Measurements from ENCODE around the gene OR14A16.
A peak's percentile ranks its signal among the peaks of the same experiment; 100 is the strongest.

Gene OR14A16, protein sequence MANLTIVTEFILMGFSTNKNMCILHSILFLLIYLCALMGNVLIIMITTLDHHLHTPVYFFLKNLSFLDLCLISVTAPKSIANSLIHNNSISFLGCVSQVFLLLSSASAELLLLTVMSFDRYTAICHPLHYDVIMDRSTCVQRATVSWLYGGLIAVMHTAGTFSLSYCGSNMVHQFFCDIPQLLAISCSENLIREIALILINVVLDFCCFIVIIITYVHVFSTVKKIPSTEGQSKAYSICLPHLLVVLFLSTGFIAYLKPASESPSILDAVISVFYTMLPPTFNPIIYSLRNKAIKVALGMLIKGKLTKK

DNA sequence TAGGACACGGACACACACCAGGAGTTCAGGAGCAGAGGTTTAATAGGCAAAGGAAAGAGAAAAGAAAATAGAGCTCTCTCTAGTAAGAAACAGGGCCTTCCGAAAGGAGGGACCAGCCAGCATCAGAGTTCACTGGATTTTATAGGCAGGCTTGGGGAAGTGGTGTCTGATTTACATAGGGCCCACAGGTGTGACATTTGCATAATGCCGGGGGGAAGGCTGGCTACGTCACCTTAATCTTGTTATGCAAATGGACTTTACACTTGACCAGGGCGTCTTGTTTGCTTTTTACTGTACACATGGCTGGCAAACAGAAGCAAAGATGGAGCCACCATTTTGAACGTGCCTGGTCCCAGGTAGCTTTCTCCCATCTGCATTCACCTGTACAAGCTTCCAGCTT lies at the start of gene OR14A16:
Gene OR14A16 (minus strand): TSS at position 97 of the 400 bp plus-strand sequence. CDS start 8,390 bp downstream, outside the sequence.
- DNase-seq = peak; percentile 91 to 92

DNA sequence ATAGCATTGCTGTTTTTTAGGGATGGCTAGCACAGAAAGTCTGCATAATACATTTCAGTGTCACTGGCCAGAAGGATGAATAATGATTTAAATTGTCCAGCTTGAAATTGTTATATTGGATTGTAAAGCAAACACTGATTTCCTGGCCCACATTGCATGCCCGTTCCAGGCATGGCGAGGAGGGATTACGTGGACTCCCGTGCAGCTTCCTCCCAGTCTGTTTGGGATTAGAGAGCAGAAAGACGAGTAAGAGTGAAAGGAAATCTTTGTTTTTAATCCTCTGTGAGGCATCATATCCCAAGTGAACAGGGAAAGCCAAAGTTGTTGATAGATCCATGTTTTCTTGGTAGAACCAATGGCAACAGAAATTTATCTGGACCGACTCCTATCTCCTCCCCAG lies 41.5 kb upstream of the OR14A16 start:
- DNase-seq = no peak

DNA sequence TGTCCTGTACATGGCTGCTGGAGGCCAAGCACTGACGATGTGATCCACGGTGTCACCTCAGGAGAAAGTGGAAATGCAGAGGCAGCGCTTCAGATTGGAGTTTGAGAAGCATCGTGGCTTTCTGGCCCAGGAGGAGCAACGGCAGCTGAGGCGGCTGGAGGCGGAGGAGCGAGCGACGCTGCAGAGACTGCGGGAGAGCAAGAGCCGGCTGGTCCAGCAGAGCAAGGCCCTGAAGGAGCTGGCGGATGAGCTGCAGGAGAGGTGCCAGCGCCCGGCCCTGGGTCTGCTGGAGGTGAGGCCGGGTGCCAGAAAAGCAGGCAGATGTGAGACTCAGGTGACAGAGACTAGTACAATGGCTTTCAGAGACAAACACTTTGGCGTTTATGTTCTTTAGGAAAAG lies 40.7 kb upstream of the OR14A16 start:
- DNase-seq = no peak

DNA sequence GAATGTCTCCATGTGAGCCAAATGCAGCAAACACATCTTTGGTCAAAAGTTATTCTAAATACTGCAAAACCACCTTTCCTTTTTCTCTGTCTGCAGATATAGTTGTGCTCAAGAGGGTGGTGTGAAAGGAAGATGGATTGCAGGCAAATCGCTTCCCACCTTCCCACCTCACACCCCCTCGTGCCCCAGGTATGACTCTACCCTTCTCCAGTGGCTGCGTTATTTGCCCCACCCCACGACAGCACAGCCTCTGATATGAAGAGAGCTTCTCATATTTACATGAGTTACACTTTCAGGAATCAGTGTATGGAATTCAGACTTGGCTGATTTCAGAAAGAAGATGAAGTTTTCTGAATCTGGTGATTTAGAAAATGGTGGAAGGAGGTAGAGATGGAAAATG lies 38.8 kb upstream of the OR14A16 start:
- DNase-seq = no peak

DNA sequence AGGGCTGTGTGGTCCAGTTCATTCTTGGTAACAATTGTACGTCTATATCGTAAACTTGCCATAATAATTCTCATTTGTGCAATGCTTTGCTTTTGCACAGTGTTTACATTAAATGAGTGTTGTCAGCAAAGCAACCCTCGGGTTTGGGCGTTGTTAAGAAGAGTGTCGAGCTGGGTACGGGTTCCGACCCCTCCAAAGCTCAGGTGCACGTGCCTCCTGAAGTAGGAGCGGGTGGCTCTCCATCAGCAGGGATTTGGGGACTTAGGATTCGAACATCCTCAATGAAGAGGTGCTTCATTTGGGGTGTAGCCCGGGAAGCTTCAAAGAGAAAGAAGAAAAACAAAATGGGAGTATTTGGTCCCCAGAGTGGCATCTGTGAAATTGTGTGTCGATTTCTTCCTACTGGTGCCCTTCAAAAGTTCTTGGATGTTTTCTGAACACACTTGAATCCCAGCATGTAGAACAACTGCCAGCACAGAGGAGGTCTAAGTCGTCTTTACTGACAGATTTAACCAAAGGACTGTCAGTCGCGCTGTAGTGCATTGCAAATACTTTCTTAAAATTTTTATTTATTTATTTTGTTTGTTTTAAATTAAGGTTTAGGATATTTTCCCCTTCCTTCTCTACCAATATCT lies 34.2 kb upstream of the OR14A16 start:
- DNase-seq = peak in 1 of 2 experiments; percentile 29

DNA sequence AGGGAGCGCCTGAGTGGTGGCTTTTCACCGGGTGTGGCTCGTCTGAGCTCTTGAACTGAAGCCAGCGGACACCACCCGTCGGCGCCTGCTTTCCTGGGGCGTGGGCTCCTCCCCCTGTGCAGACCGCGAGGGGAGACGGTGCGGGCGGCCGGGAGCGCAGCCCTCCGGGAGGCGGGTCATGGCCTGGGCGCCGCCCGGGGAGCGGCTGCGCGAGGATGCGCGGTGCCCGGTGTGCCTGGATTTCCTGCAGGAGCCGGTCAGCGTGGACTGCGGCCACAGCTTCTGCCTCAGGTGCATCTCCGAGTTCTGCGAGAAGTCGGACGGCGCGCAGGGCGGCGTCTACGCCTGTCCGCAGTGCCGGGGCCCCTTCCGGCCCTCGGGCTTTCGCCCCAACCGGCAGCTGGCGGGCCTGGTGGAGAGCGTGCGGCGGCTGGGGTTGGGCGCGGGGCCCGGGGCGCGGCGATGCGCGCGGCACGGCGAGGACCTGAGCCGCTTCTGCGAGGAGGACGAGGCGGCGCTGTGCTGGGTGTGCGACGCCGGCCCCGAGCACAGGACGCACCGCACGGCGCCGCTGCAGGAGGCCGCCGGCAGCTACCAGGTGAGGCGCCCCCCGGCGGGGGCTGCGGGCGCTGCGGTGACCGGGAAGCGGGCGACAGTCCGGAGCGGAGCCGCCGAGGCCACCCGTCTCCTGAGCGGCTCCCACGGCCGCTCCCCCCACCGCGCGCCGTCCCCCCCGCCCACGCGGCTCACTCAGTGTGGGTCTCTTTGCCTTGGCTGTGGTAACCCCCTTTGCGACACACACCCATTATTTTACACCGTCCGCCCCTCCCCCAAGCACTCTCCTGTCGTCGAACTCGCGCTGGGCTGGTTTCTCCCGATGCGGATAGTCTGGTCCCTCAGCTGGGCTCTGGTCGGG lies 33.4 kb upstream of the OR14A16 start, which contains the start of gene TRIM58:
Gene TRIM58 (plus strand): TSS at position 119 of the 916 bp plus-strand sequence. CDS start 60 bp downstream, at position 179.
- peak; percentile 1 to 59 for DNase-seq

DNA sequence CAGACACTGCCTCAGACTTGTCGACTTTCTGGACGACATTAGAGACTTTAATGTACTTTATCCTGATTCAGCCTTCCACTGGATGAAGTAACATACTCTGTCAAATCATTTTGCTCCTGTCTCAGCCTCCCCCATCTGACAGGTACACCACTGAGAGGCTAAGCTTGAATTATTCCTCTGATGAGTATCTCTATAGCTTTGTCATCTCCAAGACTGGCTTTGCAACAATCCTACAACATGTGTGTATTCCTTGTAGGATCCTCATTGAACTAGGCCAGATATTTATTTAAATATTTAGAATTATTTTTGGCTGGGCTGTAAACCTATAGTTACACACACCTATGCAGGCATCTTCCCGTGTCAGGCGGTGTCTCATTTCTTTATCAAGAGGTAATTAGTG lies 32.0 kb upstream of the OR14A16 start:
- DNase-seq = no peak

DNA sequence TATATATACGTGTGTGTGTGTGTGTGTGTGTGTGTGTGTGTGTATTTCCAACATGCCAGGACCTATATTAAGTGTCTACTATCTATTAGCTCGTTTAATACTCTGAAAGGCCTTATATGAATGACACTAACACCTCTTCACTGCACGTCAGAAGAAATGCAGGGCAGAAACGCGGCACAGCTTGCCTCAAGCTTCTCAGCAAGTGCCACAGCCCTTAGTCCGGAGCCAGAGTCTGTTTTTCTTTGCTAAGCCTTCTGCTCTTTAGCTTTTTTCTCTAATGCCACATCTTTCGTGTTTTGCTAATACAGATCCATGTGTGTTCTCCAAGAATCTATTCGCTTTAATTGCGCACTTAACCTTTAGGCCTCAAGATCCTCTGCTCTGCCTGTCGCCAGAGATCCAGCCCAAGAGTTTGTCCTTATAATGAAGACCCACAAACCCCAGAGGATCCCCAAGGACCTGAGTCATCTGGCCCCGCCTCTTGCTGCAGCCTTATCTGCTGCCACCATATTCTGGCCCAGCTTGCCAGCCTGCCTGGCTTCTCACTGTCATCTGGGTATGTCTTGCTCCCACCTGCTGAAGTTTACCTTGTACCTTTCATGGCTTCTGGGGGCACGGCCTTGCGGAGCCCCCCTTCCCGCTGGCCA lies 31.1 kb upstream of the OR14A16 start:
- no peak for DNase-seq

DNA sequence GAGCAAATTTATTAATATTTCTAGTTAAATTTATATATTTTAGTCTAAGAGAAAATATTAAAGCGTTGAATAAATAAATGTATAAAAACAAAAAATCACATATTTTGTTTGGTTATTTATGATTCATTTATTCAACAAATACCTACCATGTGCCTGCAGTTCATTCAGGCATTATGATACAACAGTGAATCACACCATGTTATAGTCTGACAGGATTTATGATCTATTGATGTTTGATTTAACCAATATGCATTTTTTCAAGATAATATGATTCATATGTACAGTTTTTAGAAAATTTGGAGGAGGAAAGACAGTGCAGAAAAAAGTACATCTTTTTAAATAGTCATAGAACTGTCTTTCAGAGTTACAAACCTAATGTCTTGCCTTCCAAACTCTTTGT lies 25.7 kb upstream of the OR14A16 start:
- DNase-seq = no peak

DNA sequence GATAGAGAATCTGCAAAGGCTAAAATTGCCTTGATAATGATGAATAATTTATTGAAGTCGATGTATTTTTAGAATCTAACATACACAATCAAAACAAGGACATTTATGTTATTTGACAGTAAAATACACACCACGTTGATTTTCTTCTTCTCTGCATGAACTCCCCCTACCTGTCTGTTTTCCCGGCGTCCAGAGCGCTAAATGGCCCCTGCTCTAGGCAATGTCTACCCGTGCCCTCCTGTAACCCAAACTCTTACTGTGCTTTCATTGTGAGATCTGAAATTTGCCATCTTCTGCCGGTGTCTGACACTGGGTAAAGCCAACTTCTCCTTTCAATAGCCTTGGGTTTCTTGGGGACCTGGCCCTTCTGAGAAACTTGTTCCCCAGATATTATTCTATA lies 24.4 kb upstream of the OR14A16 start:
- DNase-seq = no peak

DNA sequence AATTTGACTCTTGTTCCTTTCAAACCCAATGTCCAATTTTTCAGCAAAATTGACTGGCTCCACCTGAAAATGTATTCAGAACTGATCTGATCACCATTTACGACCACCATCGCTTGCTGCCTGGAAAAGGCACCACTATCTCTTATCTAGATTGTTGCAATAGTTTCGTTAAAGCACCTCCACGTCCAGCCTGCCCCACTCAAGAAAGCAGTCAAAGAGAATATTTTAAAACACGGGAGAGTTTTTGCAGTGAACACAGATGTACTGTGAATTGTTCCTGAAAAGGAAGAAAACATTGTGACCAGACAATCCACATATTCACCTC lies 21.7 kb upstream of the OR14A16 start:
- DNase-seq = no peak

DNA sequence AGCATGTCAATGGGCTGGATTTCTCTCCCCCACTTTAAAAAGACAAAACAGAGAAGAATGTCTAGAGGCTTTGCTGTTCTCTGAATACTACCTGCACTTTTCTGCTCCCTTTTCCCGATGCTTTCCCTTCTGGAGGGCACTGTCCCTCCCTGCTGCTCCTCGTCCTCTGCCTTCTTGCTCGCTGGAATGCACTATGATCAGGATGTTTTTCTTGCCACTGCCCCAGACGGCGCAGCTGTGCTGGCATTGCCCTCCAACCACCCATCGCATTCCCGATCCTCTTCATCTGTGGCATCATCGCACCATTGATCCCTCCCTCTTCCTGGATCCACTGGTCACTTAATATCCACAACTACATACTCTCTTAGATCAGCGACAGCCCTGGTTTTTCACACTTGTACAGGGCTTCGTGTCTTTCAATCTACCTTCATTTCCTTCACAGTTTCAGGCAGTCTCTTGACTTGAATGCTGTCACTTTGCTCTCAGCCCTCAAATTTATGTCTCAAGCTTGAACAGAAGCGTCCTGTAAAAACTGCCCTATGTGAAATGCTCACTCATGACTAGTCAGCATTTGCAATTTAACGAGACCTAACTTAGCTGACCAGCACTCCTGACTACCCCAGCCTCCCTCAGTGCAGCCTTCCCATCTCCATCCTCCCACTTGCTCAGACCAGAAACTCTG lies 21.2 kb upstream of the OR14A16 start:
- no peak for DNase-seq

DNA sequence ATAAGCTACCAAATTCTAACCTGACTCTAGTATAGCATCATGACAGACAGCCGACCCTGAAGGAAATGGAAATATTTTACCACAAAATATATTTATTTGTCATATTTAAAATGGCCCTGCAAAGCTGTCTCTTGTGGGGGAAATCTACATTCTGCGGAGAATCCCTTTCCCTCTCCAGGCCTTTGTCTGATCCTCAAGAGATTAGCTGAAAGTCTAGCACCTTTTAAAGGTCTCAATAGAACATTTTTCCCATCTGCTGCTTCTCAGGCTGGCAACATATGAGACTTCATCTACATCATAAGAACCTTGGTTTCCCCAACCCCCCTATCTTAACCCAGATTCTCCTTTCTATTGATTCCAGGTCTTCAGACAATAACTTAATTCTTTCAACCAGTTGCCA lies 19.5 kb upstream of the OR14A16 start:
- DNase-seq = no peak

DNA sequence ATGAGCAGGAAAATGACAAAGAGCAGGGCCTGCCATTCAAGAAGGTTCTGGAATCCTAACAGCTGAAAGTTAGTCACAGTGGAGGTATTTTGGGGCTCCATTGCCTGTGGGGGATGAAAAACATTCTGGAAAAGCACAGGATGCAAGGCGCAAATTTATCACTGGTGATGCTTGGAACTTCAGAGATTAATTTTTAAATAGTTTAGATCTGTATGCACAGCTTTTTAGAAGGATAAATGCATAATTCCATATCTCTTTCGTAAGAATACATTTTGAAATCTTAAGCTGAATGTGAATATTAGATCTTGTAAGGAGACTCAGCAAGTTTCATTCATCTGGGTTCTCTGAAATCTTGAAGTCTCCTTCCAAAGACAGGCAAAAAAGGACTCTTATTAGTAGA lies 17.9 kb upstream of the OR14A16 start, which contains the start of gene OR11L1:
Gene OR11L1 (minus strand): TSS at position 101 of the 400 bp plus-strand sequence. CDS start 0 bp downstream, at position 101.
- DNase-seq = no peak

DNA sequence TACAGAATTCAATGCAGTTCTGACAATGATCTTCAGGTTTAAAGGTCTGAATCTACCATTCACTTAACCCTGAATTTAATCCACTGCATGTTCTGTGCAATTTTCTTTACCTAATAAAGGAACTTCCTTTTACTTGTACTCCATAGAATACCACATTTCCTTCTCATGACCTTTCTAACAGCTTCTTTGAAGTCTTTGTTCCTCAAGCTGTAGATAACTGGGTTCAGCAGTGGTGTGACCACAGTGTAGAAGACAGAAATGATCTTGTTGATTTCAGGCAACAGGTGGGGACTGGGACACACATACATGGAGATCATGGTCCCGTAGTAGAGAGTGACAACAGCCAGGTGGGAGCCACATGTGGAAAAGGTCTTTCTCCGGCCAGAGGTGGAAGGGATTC lies 16.9 kb upstream of the OR14A16 start:
- DNase-seq = no peak

DNA sequence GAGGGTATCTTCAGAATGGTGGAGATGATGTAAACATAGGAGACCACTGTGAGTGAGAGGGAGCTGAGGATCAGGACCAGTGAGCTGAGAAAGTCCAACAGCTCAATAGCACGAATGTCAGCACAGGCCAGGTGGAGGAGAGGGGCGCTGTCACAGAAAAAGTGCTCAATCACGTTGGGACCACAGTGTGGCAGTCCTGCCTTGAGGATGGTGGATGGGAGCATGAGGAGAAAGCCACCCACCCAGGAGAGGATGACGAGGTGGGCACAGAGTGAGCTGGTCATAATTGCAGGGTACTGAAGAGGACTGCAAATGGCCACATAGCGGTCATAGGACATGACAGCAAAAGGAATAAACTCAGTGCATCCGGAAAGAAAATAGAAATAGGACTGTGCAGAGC lies 9.7 kb upstream of the OR14A16 start:
- DNase-seq = no peak

DNA sequence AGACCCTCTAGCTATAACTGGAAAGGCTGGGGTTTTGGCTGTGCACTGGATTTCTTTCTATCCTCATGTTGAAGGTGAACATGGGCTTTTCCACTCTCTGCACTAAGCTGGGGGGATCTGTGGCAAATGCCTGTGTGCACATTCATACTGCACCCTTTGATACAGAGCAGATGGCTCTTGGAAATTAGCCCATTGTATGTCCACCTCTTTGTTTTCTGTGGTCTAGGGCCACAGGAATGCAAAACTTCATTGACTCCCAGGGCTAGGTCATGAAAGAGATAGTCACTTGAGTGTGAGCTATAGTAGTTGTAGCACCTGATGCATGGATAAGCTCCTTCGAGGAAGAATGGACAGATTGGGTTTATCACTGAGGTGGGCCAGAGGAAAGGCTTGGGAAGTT lies 5.7 kb upstream of the OR14A16 start:
- DNase-seq = no peak

DNA sequence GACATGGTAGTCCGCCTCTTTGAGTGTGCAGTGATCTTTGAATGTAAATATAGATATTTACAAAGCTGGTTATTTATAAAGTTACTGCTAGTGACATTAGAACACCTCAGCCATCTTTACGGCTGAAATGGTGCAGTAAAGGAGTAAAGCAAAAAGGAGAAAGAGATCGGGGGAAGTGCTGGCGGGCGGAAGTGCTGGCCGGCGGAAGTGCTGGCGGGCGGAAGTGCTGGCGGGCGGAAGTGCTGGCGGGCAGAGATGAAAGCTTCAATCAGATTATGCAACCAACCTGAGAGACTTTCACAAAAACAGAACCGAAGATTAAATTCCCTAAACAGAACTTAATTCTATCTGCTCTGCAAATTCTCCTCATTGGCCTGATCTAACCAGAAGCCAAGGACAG lies 1.4 kb upstream of the OR14A16 start:
- DNase-seq = no peak

DNA sequence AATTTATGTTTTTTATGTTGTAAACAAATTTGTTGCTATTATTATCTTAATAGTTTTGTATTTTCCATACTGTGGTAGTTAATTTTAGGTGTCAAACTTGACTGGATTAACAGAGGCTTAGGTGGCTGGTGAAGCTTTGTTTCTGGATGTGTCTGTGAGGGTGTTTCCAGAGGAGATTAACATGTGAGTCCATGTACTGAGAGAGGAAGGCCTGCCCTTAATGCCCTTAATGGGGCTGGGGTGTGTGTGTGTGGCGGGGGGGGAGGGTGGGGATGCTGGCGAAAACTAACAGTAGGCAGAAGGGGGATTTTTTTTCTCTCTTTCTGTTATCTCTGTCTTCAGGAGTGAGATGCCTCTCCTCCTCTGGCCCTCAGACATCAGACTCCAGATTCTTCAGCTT lies 1.9 kb downstream of the OR14A16 start:
- DNase-seq = no peak

DNA sequence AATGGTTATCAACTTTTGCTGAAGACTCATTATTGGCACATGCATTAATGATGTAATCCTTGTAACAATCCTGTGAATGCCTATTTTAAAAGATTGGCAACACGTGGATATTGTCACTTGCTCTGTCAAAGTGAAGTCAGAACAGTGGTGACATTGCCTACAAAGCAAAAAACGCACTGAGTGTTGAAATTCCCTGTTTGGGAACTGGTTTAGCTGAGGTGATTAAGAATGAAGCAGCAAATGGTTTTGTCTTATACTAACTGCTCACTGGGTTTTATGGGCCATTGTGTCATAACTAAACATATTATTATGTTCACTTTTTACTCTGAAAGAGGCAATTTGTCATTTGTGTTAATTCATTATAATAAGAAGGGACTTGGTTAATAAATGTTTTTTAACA lies 11.3 kb downstream of the OR14A16 start:
- DNase-seq = no peak

DNA sequence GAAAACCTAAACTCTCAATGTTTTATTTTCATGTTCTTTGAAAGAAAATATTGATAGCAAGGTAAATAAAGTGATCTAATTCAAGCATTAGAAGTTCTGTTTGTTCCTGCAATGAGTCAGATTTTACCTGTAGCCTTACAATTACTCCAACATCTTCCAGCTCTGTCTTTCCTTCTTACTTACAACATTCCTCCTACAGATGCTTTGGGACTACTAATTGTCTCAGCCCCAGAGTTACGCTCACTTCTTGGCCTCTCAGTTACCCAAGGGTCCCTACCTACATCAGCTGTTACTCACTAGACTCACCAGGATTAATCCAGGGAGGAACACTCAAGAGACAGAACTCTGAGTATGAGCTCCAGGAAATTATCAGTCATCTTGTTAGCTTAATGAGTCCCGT lies 26.4 kb downstream of the OR14A16 start:
- no peak for DNase-seq

DNA sequence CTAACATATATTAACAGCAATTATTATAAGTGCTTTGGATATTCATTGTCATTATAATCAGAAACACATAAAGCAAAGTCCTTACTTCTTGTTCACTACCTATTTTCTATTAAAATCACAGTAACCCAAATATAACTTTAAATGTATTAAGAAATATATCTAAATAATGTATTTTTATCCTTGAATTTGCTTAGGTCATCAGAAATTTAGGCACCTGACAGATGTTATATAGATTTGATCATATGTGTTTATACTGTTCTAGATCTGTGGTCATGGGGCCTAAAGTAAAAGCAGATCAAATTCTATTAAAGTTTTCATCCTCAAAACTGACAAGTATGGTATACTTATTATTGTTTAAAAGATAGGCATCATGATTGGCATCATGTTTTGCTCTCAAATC lies 54.3 kb downstream of the OR14A16 start:
- no peak for DNase-seq

Measured in NCI-H526 (cell line).